CD14-positive monocyte (primary cell): ENCODE results near the gene DNAAF5. TPM values are rescaled to one million over a fixed set of nuclear protein-coding genes. Genes with fewer than 3 reads are reported as not detected.
A peak's percentile ranks its signal among the peaks of the same experiment; 100 is the strongest.
"Not testable (repeated sequence)": the region's sequence is repeated elsewhere in the genome, so short reads cannot be mapped to it uniquely, and the experiment has no call there.

Source experiments
- DNase-seq, 3 donors: peaks; one replicate each; pipeline ENCODE4 v3.0.0-alpha.2; 2011 to 2022
- H2AFZ ChIP-seq: 2 replicates; pipeline ENCODE4 v1.6.0; 2012; ENCODE audit warnings: mild to moderate bottlenecking, low read depth, low read length, inconsistent platforms; ENCODE audit not compliant: insufficient read depth, poor library complexity, severe bottlenecking
- H3K27ac ChIP-seq, 2 donors: 1 replicate in 1 of 2; 2 replicates in 1 of 2; pipeline ENCODE4 v1.5.1; 2012 to 2013; ENCODE audit warnings: low read length in 2 of 2, control low read depth in 1 of 2, inconsistent platforms in 1 of 2, low read depth in 1 of 2, mild to moderate bottlenecking in 1 of 2
- H3K27me3 ChIP-seq, 2 donors: one replicate each; pipeline versions ENCODE4 v1.6.0 to v1.6.1; 2011 to 2013; ENCODE audit warnings: low read length in 2 of 2; ENCODE audit not compliant: control insufficient read depth in 2 of 2, insufficient read depth in 2 of 2
- H3K36me3 ChIP-seq, 2 donors: replicated peaks in 1 of 2; 1 replicate in 1 of 2; 2 replicates in 1 of 2; pipeline versions ENCODE4 v1.5.1 to v1.6.1; 2012 to 2013; ENCODE audit warnings: low read length in 2 of 2, control low read depth in 1 of 2, inconsistent platforms in 1 of 2, mild to moderate bottlenecking in 1 of 2; ENCODE audit not compliant: insufficient read depth in 2 of 2, control insufficient read depth in 1 of 2
- H3K4me1 ChIP-seq, 2 donors: 1 replicate in 1 of 2; 2 replicates in 1 of 2; pipeline versions ENCODE4 v1.5.1 to v1.6.1; 2012 to 2013; ENCODE audit warnings: low read length in 2 of 2, control low read depth in 1 of 2, inconsistent platforms in 1 of 2, mild to moderate bottlenecking in 1 of 2, moderate library complexity in 1 of 2; ENCODE audit not compliant: insufficient read depth in 2 of 2, control insufficient read depth in 1 of 2
- H3K4me2 ChIP-seq: replicated peaks from 2 replicates; pipeline ENCODE3; 2012; ENCODE audit warnings: low read length, moderate library complexity, mild to moderate bottlenecking; ENCODE audit not compliant: poor library complexity, severe bottlenecking; ENCODE audit errors: extremely low read depth
- H3K4me3 ChIP-seq, 3 experiments: fragments of 200-600 bp in 1 of 3; sonication (generic) in 1 of 3; replicated peaks in 1 of 3; 1 replicate in 2 of 3; 2 replicates in 1 of 3; pipeline ENCODE4 v1.5.1; 2011 to 2013; ENCODE audit warnings: low read length in 3 of 3, mild to moderate bottlenecking in 3 of 3, control low read depth in 2 of 3, low read depth in 2 of 3, inconsistent platforms in 1 of 3, moderate library complexity in 1 of 3
- H3K79me2 ChIP-seq: 2 replicates; pipeline ENCODE4 v1.6.0; 2012; ENCODE audit warnings: mild to moderate bottlenecking, control low read depth, inconsistent platforms, low read length, moderate library complexity; ENCODE audit not compliant: insufficient read depth
- H3K9ac ChIP-seq: 2 replicates; pipeline ENCODE4 v1.6.0; 2017; ENCODE audit warnings: low read length, mild to moderate bottlenecking; ENCODE audit not compliant: insufficient read depth, poor library complexity, severe bottlenecking
- H3K9me3 ChIP-seq, 2 donors: replicated peaks in 1 of 2; 1 replicate in 1 of 2; 2 replicates in 1 of 2; pipeline versions ENCODE4 v1.5.1 to v1.6.1; 2012 to 2013; ENCODE audit warnings: low read length in 2 of 2, control low read depth in 1 of 2; ENCODE audit not compliant: control insufficient read depth in 1 of 2, insufficient read depth in 1 of 2
- H4K20me1 ChIP-seq: 2 replicates; pipeline ENCODE4 v1.6.0; 2012; ENCODE audit warnings: mild to moderate bottlenecking, low read length, control low read depth, moderate library complexity; ENCODE audit not compliant: insufficient read depth
- H3K27ac Mint-ChIP-seq, 7 donors: one replicate each; pipeline ENCODE4 v1.8.0; 2020; ENCODE audit warnings: mild to moderate bottlenecking in 7 of 7, mixed read lengths in 7 of 7, moderate library complexity in 6 of 7, inconsistent platforms in 2 of 7
- H3K27me3 Mint-ChIP-seq, 3 donors: one replicate each; pipeline ENCODE4 v1.8.0; 2021 to 2022; ENCODE audit warnings: low read depth in 3 of 3, mild to moderate bottlenecking in 3 of 3, mixed read lengths in 3 of 3, moderate library complexity in 3 of 3, inconsistent platforms in 1 of 3
- H3K36me3 Mint-ChIP-seq, 2 donors: one replicate each; pipeline ENCODE4 v1.8.0; 2020; ENCODE audit warnings: mixed read lengths in 2 of 2, inconsistent platforms in 1 of 2, mild to moderate bottlenecking in 1 of 2
- H3K4me1 Mint-ChIP-seq: one replicate; pipeline ENCODE4 v1.8.0; 2020; ENCODE audit warnings: mild to moderate bottlenecking, mixed read lengths
- H3K4me3 Mint-ChIP-seq, 2 donors: one replicate each; pipeline ENCODE4 v1.8.0; 2020; ENCODE audit warnings: mild to moderate bottlenecking in 2 of 2, mixed read lengths in 2 of 2, moderate library complexity in 1 of 2
- H3K9me3 Mint-ChIP-seq, 7 donors: one replicate each; pipeline ENCODE4 v1.8.0; 2020 to 2022; ENCODE audit warnings: mixed read lengths in 7 of 7, mild to moderate bottlenecking in 6 of 7, moderate library complexity in 6 of 7, inconsistent platforms in 2 of 7
- WGBS: methylation state at CpG from one replicate; pipeline ENCODE4 v1.1.5; 2013; ENCODE audit warnings: missing lambda C conversion rate; ENCODE audit not compliant: insufficient coverage; 5-methylcytosine and 5-hydroxymethylcytosine counted together
- intact Hi-C, 2 donors: fragments of 100-400 bp; cut with micrococcal nuclease; formaldehyde crosslinking; loops; one replicate each; pipeline versions ENCODE4 v1.15.0 to v1.15.1; 2023
- polyA plus RNA-seq, 3 donors: library from polyadenylated mRNA; depleted of rRNA in 1 of 3; unstranded in 2 of 3; stranded (reverse) in 1 of 3; fragments of 300-500 nt in 2 of 3; fragments of >200 nt in 1 of 3; fragmentation: Illumina TruSeq in 2 of 3; gene quantifications; 1 replicate in 2 of 3; 2 replicates in 1 of 3; pipeline ENCODE4 v1.2.3, GENCODE V29; 2012 to 2021
- TF ChIP-seq, protein P1 (sequence below): fragments of 200-600 bp; IDR thresholded peaks from one replicate; pipeline ENCODE4 v1.8.0; 2022; ENCODE audit warnings: antibody characterized with exemption, mild to moderate bottlenecking

Gene DNAAF5
- polyA plus RNA-seq, 3 donors = 1.2 to 9.6 (median 2.0) TPM

DNA sequence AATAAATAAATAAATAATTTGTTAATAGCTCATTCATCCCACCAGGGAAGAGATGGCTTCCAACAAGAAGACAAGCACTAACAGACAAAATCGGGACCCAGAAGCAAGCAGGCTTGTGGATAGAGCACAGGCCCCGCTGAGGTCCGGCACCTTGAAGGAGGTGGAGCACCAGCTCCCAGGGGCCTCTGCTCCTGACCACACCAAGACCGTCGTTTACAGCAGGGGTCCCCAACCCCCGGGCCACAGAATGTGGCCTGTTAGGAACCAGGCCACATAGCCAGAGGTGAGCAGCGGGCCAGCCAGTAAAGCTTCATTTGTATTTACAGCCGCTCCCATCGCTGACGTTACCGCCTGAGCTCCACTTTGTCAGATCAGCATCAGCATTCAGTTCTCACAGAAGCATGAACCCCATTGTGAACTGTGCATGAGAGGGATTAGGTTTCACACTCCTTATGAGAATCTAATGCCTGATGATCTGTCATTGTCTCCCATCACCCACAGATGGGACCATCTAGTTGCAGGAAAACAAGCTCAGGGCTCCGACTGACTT, 72.5 kb downstream of the DNAAF5 start:
- TF ChIP-seq, protein P1, sequence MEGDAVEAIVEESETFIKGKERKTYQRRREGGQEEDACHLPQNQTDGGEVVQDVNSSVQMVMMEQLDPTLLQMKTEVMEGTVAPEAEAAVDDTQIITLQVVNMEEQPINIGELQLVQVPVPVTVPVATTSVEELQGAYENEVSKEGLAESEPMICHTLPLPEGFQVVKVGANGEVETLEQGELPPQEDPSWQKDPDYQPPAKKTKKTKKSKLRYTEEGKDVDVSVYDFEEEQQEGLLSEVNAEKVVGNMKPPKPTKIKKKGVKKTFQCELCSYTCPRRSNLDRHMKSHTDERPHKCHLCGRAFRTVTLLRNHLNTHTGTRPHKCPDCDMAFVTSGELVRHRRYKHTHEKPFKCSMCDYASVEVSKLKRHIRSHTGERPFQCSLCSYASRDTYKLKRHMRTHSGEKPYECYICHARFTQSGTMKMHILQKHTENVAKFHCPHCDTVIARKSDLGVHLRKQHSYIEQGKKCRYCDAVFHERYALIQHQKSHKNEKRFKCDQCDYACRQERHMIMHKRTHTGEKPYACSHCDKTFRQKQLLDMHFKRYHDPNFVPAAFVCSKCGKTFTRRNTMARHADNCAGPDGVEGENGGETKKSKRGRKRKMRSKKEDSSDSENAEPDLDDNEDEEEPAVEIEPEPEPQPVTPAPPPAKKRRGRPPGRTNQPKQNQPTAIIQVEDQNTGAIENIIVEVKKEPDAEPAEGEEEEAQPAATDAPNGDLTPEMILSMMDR = no peak
- H3K36me3 Mint-ChIP-seq = peaks cover 1 to 5% of the 10 kb centered on the region in 2 donors

DNA sequence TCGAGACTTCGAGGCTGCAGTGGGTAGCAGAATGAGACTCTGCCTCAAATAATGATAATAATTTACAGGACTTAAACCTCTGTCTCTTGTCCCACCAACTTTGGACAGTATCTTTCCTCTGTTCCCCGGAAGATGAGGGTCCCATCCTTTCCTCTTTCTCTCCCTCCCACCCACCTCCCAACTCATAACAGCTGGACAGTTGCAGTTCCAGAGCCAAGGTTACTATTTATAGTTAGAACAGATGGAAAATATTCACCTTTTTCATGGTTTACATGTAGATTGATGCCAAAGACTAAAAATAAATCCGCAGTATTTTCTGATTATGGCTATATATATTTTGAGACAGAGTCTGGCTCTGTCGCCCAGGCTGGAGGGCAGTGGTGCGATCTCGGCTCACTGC, 74.2 kb downstream of the DNAAF5 start:
- Mint-ChIP-seq H3K4me3 (no peak overlapping the region), H3K36me3 (peaks cover 1 to 5% of the 10 kb centered on the region in 2 donors), H3K27me3 (peaks cover 11 to 37% (median 25%) of the 10 kb centered on the region in 3 donors), H3K9me3 (peaks cover 0 to 7% (median 4%) of the 10 kb centered on the region in 7 donors), H3K27ac (peak overlapping the region in 1 of 7 donors; percentile 76), H3K4me1 (peaks cover 54% of the 10 kb centered on the region)
- intact Hi-C loops = no loop called here
- TF ChIP-seq, protein P1 = no peak
- Histone ChIP-seq H3K27ac (no peak overlapping the region), H3K9me3 (peaks cover 0 to 2% of the 10 kb centered on the region in 2 donors), H3K4me2 (no peak overlapping the region), H3K4me1 (peaks cover 32 to 38% of the 10 kb centered on the region in 2 donors), H3K36me3 (no peaks in the 10 kb centered on the region), H3K9ac (no peak overlapping the region), H4K20me1 (no peaks in the 10 kb centered on the region), H3K4me3 (no peak overlapping the region), H3K27me3 (peaks cover 0 to 7% of the 10 kb centered on the region in 2 donors), H3K79me2 (no peaks in the 10 kb centered on the region), H2AFZ (no peak overlapping the region)
- no CpG with 5 or more reads among the region's 7 CpGs for WGBS
- no peak for DNase-seq

More for the DNA sequence above, 72.5 kb downstream of the DNAAF5 start:
- intact Hi-C loops = no loop called here
- Histone ChIP-seq H3K4me3 (no peak overlapping the region), H2AFZ (no peak overlapping the region), H3K4me1 (peaks cover 27 to 34% of the 10 kb centered on the region in 2 donors), H3K9me3 (peaks cover 0 to 2% of the 10 kb centered on the region in 2 donors), H3K27me3 (peaks cover 0 to 2% of the 10 kb centered on the region in 2 donors), H3K27ac (peak overlapping the region in 1 of 2 donors; percentile 62), H3K36me3 (no peaks in the 10 kb centered on the region), H3K4me2 (no peak overlapping the region), H4K20me1 (no peaks in the 10 kb centered on the region), H3K9ac (no peak overlapping the region), H3K79me2 (no peaks in the 10 kb centered on the region)
- H3K27ac Mint-ChIP-seq = peak overlapping the region in 1 of 7 donors; percentile 56
- H3K4me3 Mint-ChIP-seq = peak overlapping the region in 1 of 2 donors; percentile 7
- DNase-seq = no peak
- WGBS = 100% methylated on average over 6 of the region's 12 CpGs
- peaks cover 0 to 7% (median 0%) of the 10 kb centered on the region in 7 donors for H3K9me3 Mint-ChIP-seq
- peaks cover 6 to 23% (median 13%) of the 10 kb centered on the region in 3 donors for H3K27me3 Mint-ChIP-seq
- peaks cover 43% of the 10 kb centered on the region for H3K4me1 Mint-ChIP-seq

DNA sequence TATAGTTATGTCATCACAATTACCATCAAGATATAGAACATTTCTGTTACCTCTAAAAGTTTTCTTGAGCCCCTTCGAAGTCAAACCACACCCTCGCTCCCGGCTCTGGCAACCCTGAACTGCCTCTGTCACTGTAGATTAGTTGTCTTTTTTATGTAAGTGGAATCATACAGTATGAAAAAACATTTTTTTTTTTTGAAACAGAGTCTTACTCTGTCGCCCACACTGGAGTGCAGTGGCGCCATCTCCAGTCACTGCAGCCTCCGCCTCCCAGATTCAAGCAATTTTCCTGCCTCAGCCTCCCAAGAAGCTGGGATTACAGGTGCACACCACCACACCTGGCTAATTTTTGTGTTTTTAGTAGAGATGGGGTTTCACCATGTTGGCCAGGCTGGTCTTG, 74.9 kb downstream of the DNAAF5 start:
- Mint-ChIP-seq H3K4me3 (peak overlapping the region in 1 of 2 donors; percentile 24), H3K27me3 (peaks cover 11 to 42% (median 23%) of the 10 kb centered on the region in 3 donors), H3K9me3 (peaks cover 0 to 11% (median 4%) of the 10 kb centered on the region in 7 donors), H3K4me1 (peaks cover 54% of the 10 kb centered on the region), H3K27ac (peak overlapping the region in 1 of 7 donors; percentile 50)
- H3K9ac ChIP-seq, H4K20me1 ChIP-seq, H3K79me2 ChIP-seq, H3K27ac ChIP-seq, H3K36me3 Mint-ChIP-seq, H3K4me3 ChIP-seq, H3K9me3 ChIP-seq, H3K27me3 ChIP-seq, H3K4me2 ChIP-seq, H2AFZ ChIP-seq, DNase-seq, intact Hi-C loops, H3K36me3 ChIP-seq: not testable (repeated sequence)
- H3K4me1 ChIP-seq = peaks cover 32 to 38% of the 10 kb centered on the region in 2 donors
- WGBS = no CpG with 5 or more reads among the region's 6 CpGs
